22Rv1 (cell line): ENCODE data around the gene PBX1.

Source experiments
- H3K27ac ChIP-seq: fragments of 450-650 bp; 2 replicates; pipeline ENCODE4 v1.5.1; 2017
- ZFX ChIP-seq: fragments of 450-650 bp; IDR thresholded peaks from 2 replicates; pipeline ENCODE4 v1.6.1; 2017; ENCODE audit warnings: antibody characterized with exemption, borderline replicate concordance
- TF ChIP-seq, protein P1 (sequence below): fragments of 450-650 bp; IDR thresholded peaks from 2 replicates; pipeline ENCODE4 v1.5.1; 2017; ENCODE audit warnings: mild to moderate bottlenecking

The PBX1 gene

GRCh38 chr1:164880199-164880598 lies 321.2 kb downstream of the PBX1 start:
- no peak overlapping the region for H3K27ac ChIP-seq
- TF ChIP-seq ZFX = no peak
- TF ChIP-seq, protein P1, sequence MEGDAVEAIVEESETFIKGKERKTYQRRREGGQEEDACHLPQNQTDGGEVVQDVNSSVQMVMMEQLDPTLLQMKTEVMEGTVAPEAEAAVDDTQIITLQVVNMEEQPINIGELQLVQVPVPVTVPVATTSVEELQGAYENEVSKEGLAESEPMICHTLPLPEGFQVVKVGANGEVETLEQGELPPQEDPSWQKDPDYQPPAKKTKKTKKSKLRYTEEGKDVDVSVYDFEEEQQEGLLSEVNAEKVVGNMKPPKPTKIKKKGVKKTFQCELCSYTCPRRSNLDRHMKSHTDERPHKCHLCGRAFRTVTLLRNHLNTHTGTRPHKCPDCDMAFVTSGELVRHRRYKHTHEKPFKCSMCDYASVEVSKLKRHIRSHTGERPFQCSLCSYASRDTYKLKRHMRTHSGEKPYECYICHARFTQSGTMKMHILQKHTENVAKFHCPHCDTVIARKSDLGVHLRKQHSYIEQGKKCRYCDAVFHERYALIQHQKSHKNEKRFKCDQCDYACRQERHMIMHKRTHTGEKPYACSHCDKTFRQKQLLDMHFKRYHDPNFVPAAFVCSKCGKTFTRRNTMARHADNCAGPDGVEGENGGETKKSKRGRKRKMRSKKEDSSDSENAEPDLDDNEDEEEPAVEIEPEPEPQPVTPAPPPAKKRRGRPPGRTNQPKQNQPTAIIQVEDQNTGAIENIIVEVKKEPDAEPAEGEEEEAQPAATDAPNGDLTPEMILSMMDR = no peak

- H3K27ac ChIP-seq = no peak overlapping the region
- TF ChIP-seq, protein P1 = no peak
- no peak for TF ChIP-seq ZFX
Measured at GRCh38 chr1:164880644-164881043, 321.7 kb downstream of the PBX1 start.

- TF ChIP-seq, protein P1 = no peak
- TF ChIP-seq ZFX = no peak
- no peak overlapping the region for H3K27ac ChIP-seq
Measured at GRCh38 chr1:164885311-164885710, 326.3 kb downstream of the PBX1 start.

DNA sequence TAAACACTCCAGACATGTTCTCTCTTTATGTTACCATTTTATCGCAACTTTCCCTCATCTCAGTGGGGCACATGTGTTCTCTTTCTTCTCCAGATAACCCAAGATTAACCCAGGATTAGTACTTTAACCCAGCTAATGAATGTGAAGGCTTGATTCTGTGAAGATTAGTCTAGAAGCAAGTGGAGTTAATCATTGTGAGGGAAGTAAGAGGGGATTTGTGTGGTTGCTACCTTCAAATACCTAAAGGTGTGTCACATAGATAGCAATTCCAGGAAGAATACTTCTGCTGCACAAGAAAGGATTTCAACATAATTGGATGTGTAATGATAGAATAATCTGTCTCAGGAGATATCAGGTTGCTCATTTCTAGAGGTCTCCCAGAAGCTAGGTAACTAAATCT lies 327.1 kb downstream of the PBX1 start:
- H3K27ac ChIP-seq = no peak overlapping the region
- TF ChIP-seq, protein P1 = no peak
- TF ChIP-seq ZFX = no peak

DNA sequence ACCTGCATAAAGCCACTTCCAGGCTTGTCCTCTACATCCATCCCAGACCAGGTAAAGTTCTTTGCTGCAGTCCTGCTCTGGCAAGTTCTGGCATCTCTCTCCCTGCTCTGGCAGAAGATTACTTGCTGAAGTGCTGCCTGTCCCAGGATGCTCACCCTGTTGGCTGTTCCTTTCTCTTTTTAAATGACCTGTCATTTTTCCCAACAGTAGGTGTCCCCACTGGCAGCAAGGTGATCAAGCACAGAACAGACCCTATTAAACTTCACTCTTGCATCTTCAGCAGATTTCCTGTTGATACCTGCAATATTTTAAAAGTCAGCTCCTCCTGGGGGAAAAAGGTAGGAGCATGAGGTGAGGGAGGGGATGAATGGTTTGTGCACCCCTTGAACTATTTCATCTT lies 332.6 kb downstream of the PBX1 start:
- no peak for TF ChIP-seq ZFX
- TF ChIP-seq, protein P1 = no peak
- no peak overlapping the region for H3K27ac ChIP-seq

DNA sequence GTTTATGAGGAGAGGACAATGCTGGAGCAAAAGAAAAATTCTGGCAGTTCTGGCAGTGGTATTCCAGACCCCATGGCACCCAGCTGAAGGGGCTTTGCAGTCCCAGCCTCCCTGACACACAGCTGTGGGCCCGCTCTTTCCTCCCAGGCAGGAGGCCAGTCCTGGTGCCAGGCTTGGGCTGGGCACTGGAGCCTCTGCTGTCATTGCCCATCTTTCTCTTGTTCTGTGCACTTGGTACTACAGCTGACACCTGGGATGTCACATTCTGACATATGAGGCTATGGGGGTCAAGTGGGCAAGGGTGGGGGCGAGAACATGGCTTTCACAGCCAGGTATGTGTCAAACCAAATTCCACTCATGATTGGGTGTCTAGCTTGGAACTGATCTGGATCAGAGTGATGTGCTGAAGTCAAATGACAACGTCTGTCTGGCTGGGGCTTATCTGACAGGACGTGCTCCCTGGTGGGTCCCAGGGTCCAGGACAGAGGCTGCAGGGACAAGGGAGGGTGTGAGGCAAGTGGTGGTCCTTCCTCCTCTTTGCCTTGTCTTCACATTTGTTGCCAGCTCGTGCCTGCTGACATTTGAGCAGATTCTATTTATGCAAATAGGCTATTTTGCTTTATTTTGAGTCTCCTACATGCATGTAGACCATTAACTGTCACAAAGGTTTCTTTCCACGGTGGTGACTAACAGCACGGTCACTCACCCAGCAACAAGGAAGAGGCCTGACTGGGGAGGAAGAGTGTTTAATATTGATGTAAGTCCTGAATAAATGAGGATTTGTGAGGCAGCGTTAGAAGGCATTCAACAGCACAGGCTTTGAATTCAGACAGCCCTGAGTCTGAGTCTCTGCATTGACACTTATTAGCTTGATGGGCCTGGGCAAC lies 336.3 kb downstream of the PBX1 start:
- no peak overlapping the region for H3K27ac ChIP-seq
- no peak for TF ChIP-seq ZFX
- TF ChIP-seq, protein P1 = no peak

- no peak overlapping the region for H3K27ac ChIP-seq
- TF ChIP-seq, protein P1 = no peak
- TF ChIP-seq ZFX = no peak
Measured at GRCh38 chr1:164901031-164901430, 342.0 kb downstream of the PBX1 start.
